Upper lobe of right lung (tissue), 1 donor: Measurements from ENCODE around the gene IRF3. TPM values are rescaled to one million over a fixed set of nuclear protein-coding genes. Genes with fewer than 3 reads are reported as not detected.
A peak's percentile ranks its signal among the peaks of the same experiment; 100 is the strongest.

Experiments
- ATAC-seq: fragments of 200-7000 bp; cut with Tn5 transposase; one replicate; pipeline ENCODE4 v1.9.1; 2020; ENCODE audit warnings: mild to moderate bottlenecking, moderate library complexity
- DNase-seq: peaks from one replicate; pipeline ENCODE4 v3.0.0-alpha.2; 2020
- H3K27ac ChIP-seq: fragments of 200-600 bp; one replicate; pipeline ENCODE4 v1.8.0; 2022
- H3K27me3 ChIP-seq: fragments of 200-600 bp; one replicate; pipeline ENCODE4 v1.8.0; 2022; ENCODE audit warnings: mild to moderate bottlenecking
- H3K36me3 ChIP-seq: fragments of 200-600 bp; one replicate; pipeline ENCODE4 v1.8.0; 2022
- H3K4me1 ChIP-seq: fragments of 200-600 bp; one replicate; pipeline ENCODE4 v1.8.0; 2022
- H3K4me3 ChIP-seq: fragments of 200-600 bp; one replicate; pipeline ENCODE4 v1.8.0; 2022; ENCODE audit warnings: mild to moderate bottlenecking
- H3K9me3 ChIP-seq: fragments of 200-600 bp; one replicate; pipeline ENCODE4 v1.8.0; 2022
- intact Hi-C: fragments of 100-400 bp; cut with DNase I; formaldehyde crosslinking; loops from one replicate; pipeline ENCODE4 v1.11.0; 2022
- total RNA-seq: library from RNA; stranded (reverse); fragmentation: NEBNext Ultra II Directional; extraction: Animal tissue kit (Norgen Biotek cat#: 25700); gene quantifications from one replicate; pipeline ENCODE4 v1.2.1, GENCODE V29; 2021
- TF ChIP-seq, protein P1 (sequence below): fragments of 200-600 bp; IDR thresholded peaks from one replicate; pipeline ENCODE4 v1.8.0; 2022; ENCODE audit warnings: antibody characterized with exemption
- donor health status: DM: no; HTN: yes; CAD: no; lungs with severe emphysema.

The IRF3 gene
- total RNA-seq, 1 donor from 2014 or later: 86.4 TPM

DNA sequence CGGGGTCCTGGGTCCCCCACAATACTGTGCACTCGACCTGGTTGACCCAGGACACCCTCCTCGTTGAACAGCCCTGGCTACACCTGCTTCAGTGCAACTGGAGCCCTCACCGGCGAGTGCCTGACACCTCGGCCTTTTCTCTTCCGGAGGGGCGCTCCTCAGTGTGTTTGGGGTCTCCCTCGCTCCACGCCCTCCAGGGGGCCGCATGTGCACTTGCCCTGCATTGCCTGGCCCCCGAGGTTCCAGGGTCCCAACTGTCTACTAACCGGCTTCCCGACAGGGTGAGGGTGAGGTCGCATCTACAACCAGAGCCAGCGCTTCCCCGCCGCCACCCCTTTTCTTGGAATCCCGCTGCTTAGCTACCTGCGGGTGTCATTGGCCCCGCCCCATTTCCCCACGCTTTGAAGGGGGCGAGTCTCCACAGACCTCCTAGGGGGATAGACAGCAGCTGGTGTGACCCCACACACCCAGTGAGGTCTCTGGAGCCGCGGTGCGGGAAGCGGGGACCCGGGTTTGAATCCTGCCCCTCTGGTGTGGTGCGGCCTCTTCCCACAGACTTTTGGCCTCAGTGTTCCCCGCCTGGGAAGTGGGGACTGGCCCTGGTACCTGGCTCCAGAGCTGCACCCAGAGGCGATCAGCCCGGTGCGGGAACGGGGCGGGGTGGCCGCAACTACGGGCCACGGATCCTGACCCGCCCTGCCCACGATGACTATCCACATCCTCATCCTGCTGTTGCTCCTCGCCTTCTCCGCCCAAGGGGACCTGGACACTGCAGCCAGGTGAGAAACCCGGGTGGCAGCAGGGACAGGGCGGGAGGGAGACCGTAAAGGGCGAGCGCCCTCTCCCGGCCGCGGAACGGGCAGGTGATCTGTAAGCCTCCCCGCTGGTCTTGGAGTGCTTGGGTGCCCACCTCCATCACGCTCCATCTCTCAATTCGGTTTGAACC, 23.7 kb upstream of the IRF3 start, which contains the start of gene ADM5:
ADM5 (plus strand) TSS at position 462 of the 946 bp plus-strand sequence; CDS start at position 706, 244 bp downstream.
- Histone ChIP-seq H3K36me3 (peaks cover 21% of the 10 kb centered on the region), H3K27me3 (peaks cover 7% of the 10 kb centered on the region), H3K4me3 (peak within 1 kb of the TSS; percentile 59), H3K4me1 (peaks cover 23% of the 10 kb centered on the region), H3K27ac (peak within 1 kb of the TSS; percentile 65), H3K9me3 (no peaks in the 10 kb centered on the region)
- intact Hi-C loops: no loop called here
- TF ChIP-seq, protein P1, sequence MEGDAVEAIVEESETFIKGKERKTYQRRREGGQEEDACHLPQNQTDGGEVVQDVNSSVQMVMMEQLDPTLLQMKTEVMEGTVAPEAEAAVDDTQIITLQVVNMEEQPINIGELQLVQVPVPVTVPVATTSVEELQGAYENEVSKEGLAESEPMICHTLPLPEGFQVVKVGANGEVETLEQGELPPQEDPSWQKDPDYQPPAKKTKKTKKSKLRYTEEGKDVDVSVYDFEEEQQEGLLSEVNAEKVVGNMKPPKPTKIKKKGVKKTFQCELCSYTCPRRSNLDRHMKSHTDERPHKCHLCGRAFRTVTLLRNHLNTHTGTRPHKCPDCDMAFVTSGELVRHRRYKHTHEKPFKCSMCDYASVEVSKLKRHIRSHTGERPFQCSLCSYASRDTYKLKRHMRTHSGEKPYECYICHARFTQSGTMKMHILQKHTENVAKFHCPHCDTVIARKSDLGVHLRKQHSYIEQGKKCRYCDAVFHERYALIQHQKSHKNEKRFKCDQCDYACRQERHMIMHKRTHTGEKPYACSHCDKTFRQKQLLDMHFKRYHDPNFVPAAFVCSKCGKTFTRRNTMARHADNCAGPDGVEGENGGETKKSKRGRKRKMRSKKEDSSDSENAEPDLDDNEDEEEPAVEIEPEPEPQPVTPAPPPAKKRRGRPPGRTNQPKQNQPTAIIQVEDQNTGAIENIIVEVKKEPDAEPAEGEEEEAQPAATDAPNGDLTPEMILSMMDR: peak; percentile 57
- ATAC-seq: peak; percentile 55
- DNase-seq: peak; percentile 80

DNA sequence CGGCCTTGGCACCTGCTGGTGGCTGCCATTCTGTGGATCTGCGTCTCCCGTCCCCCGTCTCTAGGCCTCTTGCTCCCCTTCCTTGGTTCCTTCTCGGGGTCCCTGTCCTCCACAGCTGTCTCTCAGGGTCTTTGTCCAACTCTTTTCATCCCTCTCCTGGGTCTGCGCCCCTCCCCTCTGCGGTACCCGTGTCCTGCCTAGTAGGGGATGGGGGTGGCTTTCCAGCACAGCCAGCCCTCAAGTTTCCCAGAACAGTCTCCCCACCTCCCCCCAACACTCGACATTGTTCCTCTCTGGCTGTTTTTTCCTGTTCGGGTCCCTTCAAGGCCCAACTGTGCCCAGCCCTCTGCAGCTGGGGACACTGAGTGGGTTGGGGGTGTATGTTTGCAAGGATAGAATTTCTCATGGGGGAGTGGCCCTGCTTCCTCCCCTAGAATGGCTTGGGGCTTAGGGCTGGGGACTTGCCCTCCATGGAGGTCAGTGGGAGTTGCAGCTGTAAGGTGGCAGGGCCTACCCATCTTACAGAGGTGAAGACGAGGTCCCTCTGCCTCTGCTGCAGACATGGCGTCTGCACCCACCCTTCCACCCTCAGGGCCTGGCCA, 23.0 kb upstream of the IRF3 start:
- H3K36me3 ChIP-seq: peaks cover 28% of the 10 kb centered on the region

DNA sequence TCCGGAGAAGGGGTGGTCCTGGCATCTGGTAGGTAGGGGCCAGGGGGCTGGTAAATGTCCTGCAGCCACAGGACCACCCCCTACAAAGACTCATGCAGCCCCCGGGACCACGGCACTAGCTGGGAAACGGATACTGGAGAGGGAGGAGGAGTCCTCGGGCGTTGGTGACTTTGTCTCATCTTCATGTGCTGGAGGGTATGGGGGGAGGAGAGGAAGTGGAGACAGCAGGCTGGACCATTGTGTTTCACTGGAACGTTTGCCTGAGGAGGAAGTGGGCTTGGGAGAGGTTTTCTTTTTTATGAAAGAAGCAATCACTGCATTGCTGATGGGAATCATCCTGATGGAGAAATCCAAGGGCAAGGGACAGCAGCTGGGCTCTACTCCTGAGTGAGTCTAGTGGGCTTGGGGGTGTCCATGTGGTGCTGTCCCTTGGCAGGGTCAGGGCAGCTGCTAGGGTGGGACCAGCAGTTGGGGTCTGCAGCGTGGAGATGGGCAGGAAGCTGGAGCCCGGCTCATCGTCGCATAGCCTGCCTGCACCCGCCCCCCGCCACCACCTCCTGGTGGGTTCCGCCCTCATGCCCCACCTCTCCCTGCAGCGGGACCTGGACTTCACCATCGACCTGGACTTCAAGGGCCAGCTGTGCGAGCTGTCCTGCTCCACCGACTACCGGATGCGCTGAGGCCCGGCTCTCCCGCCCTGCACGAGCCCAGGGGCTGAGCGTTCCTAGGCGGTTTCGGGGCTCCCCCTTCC, 22.1 kb upstream of the IRF3 start:
- H3K36me3 ChIP-seq: peaks cover 36% of the 10 kb centered on the region
- H3K4me1 ChIP-seq: peaks cover 23% of the 10 kb centered on the region
- no peak for DNase-seq
- H3K27me3 ChIP-seq: peaks cover 7% of the 10 kb centered on the region
- peak; percentile 2 for ATAC-seq
- intact Hi-C loops: no loop called here
- TF ChIP-seq, protein P1: no peak
- H3K9me3 ChIP-seq: no peaks in the 10 kb centered on the region
- peak overlapping the region; percentile 59 for H3K4me3 ChIP-seq
- peak overlapping the region; percentile 65 for H3K27ac ChIP-seq

More for the DNA sequence above, 23.0 kb upstream of the IRF3 start:
- Histone ChIP-seq H3K27ac (peak overlapping the region; percentile 65), H3K27me3 (peaks cover 7% of the 10 kb centered on the region), H3K4me3 (peak overlapping the region; percentile 59), H3K9me3 (no peaks in the 10 kb centered on the region), H3K4me1 (peaks cover 23% of the 10 kb centered on the region)
- intact Hi-C loops: no loop called here
- TF ChIP-seq, protein P1: no peak
- no peak for DNase-seq
- no peak for ATAC-seq

DNA sequence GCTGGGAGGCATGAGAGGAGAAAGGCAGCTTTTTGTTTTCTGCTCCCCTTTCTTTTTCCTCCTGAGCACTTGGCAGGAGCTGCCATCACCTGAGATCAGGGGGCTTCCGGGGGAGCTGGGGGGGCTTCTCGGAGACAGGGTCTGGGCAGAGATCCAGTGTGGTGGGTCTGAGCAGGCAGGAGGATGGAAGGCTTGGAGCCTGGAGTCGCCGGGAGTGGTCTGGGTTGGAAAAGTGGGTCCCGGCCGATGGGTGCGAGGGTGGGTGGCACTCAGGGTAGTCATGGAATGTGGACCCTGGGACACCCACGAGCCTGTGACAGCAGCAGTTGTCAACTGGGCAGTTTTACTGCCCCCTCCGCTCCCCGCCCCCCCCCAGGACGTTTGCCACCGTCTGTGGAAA, 21.5 kb upstream of the IRF3 start:
- Histone ChIP-seq H3K36me3 (peaks cover 42% of the 10 kb centered on the region), H3K4me1 (peaks cover 23% of the 10 kb centered on the region), H3K9me3 (no peaks in the 10 kb centered on the region), H3K27ac (peak overlapping the region; percentile 13), H3K27me3 (peaks cover 7% of the 10 kb centered on the region), H3K4me3 (peak overlapping the region; percentile 59)
- intact Hi-C loops: no loop called here
- DNase-seq: no peak
- ATAC-seq: no peak
- TF ChIP-seq, protein P1: no peak

DNA sequence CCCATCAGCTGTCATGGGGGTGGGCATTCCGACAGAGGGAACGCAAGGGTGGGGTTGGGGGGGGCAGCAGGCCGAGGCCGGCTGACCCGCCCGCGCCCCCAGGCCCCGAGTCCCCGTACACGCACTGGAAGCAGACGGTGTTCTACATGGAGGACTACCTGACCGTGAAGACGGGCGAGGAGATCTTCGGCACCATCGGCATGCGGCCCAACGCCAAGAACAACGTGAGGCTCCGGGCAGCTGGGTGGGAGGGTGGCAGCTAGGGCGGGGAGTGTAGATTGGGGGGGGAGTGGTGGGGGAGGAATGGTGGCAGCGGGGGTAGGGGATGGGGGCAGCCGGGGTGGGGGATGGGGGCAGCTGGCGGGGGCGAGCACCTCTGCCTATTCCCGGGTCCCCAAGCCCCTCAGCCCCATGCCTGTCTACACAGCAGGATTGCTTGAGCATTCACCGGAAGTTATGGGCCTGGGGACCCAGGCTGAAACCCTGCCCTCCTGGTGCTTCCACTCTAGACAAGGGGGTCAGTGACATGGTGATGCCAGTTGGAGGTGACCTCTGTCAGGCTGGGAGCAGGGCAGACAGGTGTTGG, 20.9 kb upstream of the IRF3 start:
- peaks cover 22% of the 10 kb centered on the region for H3K4me1 ChIP-seq
- H3K36me3 ChIP-seq: peaks cover 48% of the 10 kb centered on the region
- TF ChIP-seq, protein P1: no peak
- DNase-seq (no peak), ATAC-seq (no peak)
- peak overlapping the region; percentile 59 for H3K4me3 ChIP-seq
- peaks cover 7% of the 10 kb centered on the region for H3K27me3 ChIP-seq
- H3K27ac ChIP-seq: peak overlapping the region; percentile 13
- H3K9me3 ChIP-seq: no peaks in the 10 kb centered on the region
- intact Hi-C loops: no loop called here
